ENCODE data around the gene AKAP9.

AKAP9 gene

GRCh38 chr7:92110857-92111256 lies 170.2 kb downstream of the AKAP9 start:
- TF ChIP-seq CTCF (IDR thresholded peaks at IDR 0.05; ENCODE audit: control insufficient read depth, insufficient read depth, low read depth, low read length, missing control alignments): no peak
- DNase-seq (ENCODE audit: low read depth): no peak
- no peak overlapping the region for H3K4me3 ChIP-seq (ENCODE audit: control insufficient read depth, low read depth, low read length)

DNA sequence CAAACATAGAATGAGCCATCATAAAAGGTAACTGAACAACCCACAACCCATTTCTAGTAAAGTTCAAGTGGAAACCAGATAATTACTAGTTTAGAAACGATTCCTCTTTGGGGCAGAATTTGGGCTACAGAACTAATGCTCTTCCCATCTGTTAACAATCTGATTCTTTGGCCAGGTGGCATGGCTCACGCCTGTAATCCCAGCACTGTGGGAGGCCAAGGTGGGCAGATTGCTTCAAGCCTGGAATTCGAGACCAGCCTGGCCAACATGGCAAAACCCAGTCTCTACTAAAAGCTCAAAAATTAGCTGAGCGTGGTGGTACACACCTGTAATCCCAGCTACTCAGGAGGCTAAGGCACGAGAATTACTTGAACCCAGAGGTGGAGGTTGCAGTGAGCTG lies 175.2 kb downstream of the AKAP9 start:
- no peak for TF ChIP-seq CTCF (IDR thresholded peaks at IDR 0.05; ENCODE audit: control insufficient read depth, insufficient read depth, low read depth, low read length, missing control alignments)

DNA sequence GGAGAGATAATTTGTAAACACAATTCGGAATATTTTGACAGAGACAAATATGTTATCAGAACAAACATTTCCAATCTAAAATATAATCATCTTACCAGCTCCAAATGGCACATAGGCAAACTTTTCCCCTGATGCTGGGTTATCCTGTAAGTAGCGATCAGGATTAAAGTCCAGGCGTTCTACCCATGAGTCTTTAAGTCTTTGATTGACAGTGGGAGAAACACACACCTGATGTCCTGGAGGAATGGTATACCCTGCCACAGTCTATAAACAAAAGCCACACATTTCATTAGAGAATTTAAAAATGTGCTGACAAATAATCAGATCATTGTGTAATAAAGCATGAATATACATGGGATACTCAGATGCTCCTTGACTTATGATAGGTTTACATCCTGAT lies 176.3 kb downstream of the AKAP9 start:
- no peak for TF ChIP-seq CTCF (IDR thresholded peaks at IDR 0.05; ENCODE audit: control insufficient read depth, insufficient read depth, low read depth, low read length, missing control alignments)
- H3K4me3 ChIP-seq (ENCODE audit: control insufficient read depth, low read depth, low read length): no peak overlapping the region
- DNase-seq (ENCODE audit: low read depth): no peak

More for the DNA sequence above, 175.2 kb downstream of the AKAP9 start:
- H3K4me3 ChIP-seq (ENCODE audit: control insufficient read depth, low read depth, low read length): no peak overlapping the region
- DNase-seq (ENCODE audit: low read depth): no peak

DNA sequence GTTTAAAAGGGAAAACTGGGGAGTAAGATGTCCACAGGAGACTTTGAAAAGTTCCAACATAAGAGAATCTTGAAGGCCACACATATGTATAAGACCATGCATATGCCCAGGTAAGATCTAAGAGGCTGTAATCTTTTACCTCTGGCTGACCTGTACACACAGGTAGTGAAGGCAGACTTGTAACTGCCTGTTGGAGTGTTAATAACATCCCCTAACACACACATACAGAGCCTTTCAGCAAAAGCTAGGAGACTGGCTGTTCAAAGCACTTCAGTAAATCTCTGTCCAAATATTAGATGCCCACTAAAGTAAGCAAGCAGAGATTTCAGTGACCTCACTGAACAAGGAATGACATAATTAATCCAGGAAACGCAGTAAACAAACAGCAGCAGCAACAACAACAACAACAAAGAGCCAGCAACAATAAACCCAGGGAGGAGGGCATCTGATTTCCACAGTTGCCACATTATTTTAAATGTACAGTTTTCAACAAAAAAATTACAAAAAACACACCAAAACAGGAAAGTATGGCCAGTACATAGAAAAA lies 178.6 kb downstream of the AKAP9 start:
- H3K4me3 ChIP-seq (ENCODE audit: control insufficient read depth, low read depth, low read length): no peak overlapping the region
- no peak for DNase-seq (ENCODE audit: low read depth)
- no peak for TF ChIP-seq CTCF (IDR thresholded peaks at IDR 0.05; ENCODE audit: control insufficient read depth, insufficient read depth, low read depth, low read length, missing control alignments)

DNA sequence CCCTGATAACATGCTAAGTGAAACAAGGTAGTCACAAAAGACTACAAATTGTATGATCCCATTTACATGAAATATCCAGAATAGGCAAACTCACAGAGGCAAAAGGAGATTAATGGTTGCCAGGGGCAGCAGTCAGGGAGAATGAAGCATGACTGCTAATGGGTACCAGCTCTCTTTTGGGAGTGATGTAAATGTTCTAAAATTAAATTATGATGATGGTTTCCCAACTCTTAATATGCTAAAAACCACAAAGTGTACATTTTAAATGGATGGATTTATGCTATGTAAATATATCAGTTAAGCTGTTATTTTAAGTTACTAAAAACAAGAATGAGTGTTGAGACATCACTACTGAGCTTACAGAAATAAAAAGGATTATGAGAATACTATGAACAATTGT lies 181.0 kb downstream of the AKAP9 start:
- DNase-seq (ENCODE audit: low read depth): no peak
- no peak overlapping the region for H3K4me3 ChIP-seq (ENCODE audit: control insufficient read depth, low read depth, low read length)
- TF ChIP-seq CTCF (IDR thresholded peaks at IDR 0.05; ENCODE audit: control insufficient read depth, insufficient read depth, low read depth, low read length, missing control alignments): no peak

DNA sequence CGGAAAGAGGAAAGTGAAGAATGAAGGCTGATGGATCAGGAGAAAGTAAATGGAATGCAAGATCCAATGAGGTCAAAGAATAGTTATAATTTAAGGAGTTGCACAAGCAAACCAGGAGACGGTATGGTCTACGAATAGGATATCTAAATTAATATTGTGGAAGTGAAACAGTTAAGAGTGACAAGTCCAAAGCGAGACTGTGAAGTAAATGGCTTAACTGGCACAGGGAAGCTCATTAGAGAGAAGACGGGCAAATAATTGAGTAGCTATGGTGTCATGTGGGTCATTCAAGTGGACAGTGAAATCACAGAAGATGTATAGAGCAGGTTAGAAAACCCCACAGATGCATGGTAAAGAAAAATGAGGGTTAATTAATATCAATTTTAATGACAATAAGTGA lies 190.4 kb downstream of the AKAP9 start:
- TF ChIP-seq CTCF (IDR thresholded peaks at IDR 0.05; ENCODE audit: control insufficient read depth, insufficient read depth, low read depth, low read length, missing control alignments): no peak
- H3K4me3 ChIP-seq (ENCODE audit: control insufficient read depth, low read depth, low read length): no peak overlapping the region
- DNase-seq (ENCODE audit: low read depth): no peak

Measured in AG09309 (cell line).